H1 (cell line): ENCODE data around the gene HSDL2. TPM values are rescaled to one million over a fixed set of nuclear protein-coding genes. Genes with fewer than 3 reads are reported as not detected.

ENCODE experiments used
- CTCF ChIA-PET: fragments of 300-600 bp; sonication (Branson Sonifier 250); formaldehyde crosslinking; loops from one replicate; lab custom pipeline; 2021; ENCODE audit not compliant: partially characterized antibody; lab: Charles Lee
- POLR2A ChIA-PET: fragments of 300-600 bp; sonication (Branson Sonifier 250); formaldehyde crosslinking; loops from one replicate; lab custom pipeline; 2021; ENCODE audit warnings: inconsistent platforms; ENCODE audit not compliant: partially characterized antibody; lab: Charles Lee
- DNase-seq, 2 experiments: peaks; one replicate each; pipeline versions ENCODE4 v3.0.0 to v3.0.0-alpha.2; 2010 to 2022; ENCODE audit warnings: low spot score in 2 of 2, low read depth in 1 of 2, mixed read lengths in 1 of 2
- FAIRE-seq: peaks from 2 replicates; lab custom pipeline; 2011; peaks lifted over from hg19 to GRCh38; lab: Jason Lieb, UNC
- H2AFZ ChIP-seq: 2 replicates; pipeline ENCODE4 v1.8.1; 2012; ENCODE audit warnings: low read length, inconsistent platforms
- H2AK5ac ChIP-seq: 2 replicates; pipeline ENCODE4 v1.6.1; 2013; ENCODE audit warnings: low read depth, low read length
- H2BK120ac ChIP-seq: replicated peaks from 2 replicates; pipeline ENCODE3; 2013; ENCODE audit warnings: low read depth, low read length, inconsistent platforms
- H2BK12ac ChIP-seq: 2 replicates; pipeline ENCODE4 v1.6.1; 2013; ENCODE audit warnings: low read depth, low read length
- H2BK15ac ChIP-seq: 2 replicates; pipeline ENCODE4 v1.6.1; 2013; ENCODE audit warnings: low read length
- H2BK20ac ChIP-seq: 2 replicates; pipeline ENCODE4 v1.6.1; 2013; ENCODE audit warnings: low read length
- H2BK5ac ChIP-seq: 2 replicates; pipeline ENCODE4 v1.6.1; 2013; ENCODE audit warnings: low read depth, low read length
- H3K14ac ChIP-seq: 2 replicates; pipeline ENCODE4 v1.6.1; 2013; ENCODE audit warnings: inconsistent platforms; ENCODE audit not compliant: insufficient read length
- H3K18ac ChIP-seq: 2 replicates; pipeline ENCODE4 v1.6.1; 2013; ENCODE audit warnings: low read length; ENCODE audit errors: extremely low read depth
- H3K23ac ChIP-seq: 2 replicates; pipeline ENCODE4 v1.6.1; 2013; ENCODE audit warnings: inconsistent platforms; ENCODE audit not compliant: insufficient read length
- H3K23me2 ChIP-seq: 2 replicates; pipeline ENCODE4 v1.6.1; 2013; ENCODE audit warnings: low read depth, low read length
- H3K27ac ChIP-seq: 2 replicates; pipeline ENCODE4 v1.6.1; 2011; ENCODE audit warnings: low read depth, low read length, inconsistent platforms
- H3K27me3 ChIP-seq, 4 experiments: replicated peaks in 1 of 4; 1 replicate in 1 of 4; 2 replicates in 3 of 4; pipeline versions ENCODE4 v1.6.1 to v1.8.1; 2011 to 2013; ENCODE audit warnings: low read length in 3 of 4, mild to moderate bottlenecking in 3 of 4, inconsistent platforms in 2 of 4, mixed read lengths in 2 of 4, moderate library complexity in 1 of 4; ENCODE audit not compliant: control insufficient read depth in 3 of 4, insufficient read depth in 3 of 4; ENCODE audit errors: extremely low read depth in 1 of 4
- H3K36me3 ChIP-seq, 4 experiments: 2 replicates each; pipeline versions ENCODE4 v1.6.1 to v1.8.1; 2011 to 2013; ENCODE audit warnings: mild to moderate bottlenecking in 4 of 4, low read length in 3 of 4, moderate library complexity in 2 of 4, control low read depth in 1 of 4, inconsistent platforms in 1 of 4; ENCODE audit not compliant: insufficient read depth in 4 of 4, control insufficient read depth in 2 of 4
- H3K4ac ChIP-seq: replicated peaks from 2 replicates; pipeline ENCODE3; 2013; ENCODE audit warnings: low read length, low read depth, mixed read lengths, inconsistent platforms; ENCODE audit not compliant: insufficient read length
- H3K4me1 ChIP-seq, 4 experiments: replicated peaks in 1 of 4; 1 replicate in 1 of 4; 2 replicates in 3 of 4; pipeline versions ENCODE4 v1.6.1 to v1.8.1; 2011 to 2013; ENCODE audit warnings: low read length in 3 of 4, inconsistent platforms in 2 of 4, mixed read lengths in 1 of 4; ENCODE audit not compliant: insufficient read depth in 4 of 4, control insufficient read depth in 3 of 4
- H3K4me2 ChIP-seq, 2 experiments: 2 replicates each; pipeline versions ENCODE4 v1.6.1 to v1.8.1; 2011 to 2013; ENCODE audit warnings: low read depth in 2 of 2, low read length in 2 of 2, control low read depth in 1 of 2, inconsistent platforms in 1 of 2, mild to moderate bottlenecking in 1 of 2; ENCODE audit not compliant: insufficient read depth in 1 of 2
- H3K4me3 ChIP-seq, 4 experiments: fragments of 200-600, 300-600 bp in 1 of 4; sonication (generic), shearing (Covaris generic), sonication (Bioruptor Twin) in 1 of 4; 2 replicates each; pipeline versions ENCODE4 v1.5.1 to v1.8.1; 2011 to 2016; ENCODE audit warnings: low read length in 4 of 4, low read depth in 3 of 4, control low read depth in 2 of 4, inconsistent platforms in 2 of 4, mild to moderate bottlenecking in 2 of 4, mixed read lengths in 1 of 4, moderate library complexity in 1 of 4; ENCODE audit not compliant: insufficient read depth in 2 of 4; ENCODE audit errors: extremely low read depth in 1 of 4
- H3K56ac ChIP-seq: replicated peaks from 2 replicates; pipeline ENCODE3; 2013; ENCODE audit warnings: low read depth, mild to moderate bottlenecking, mixed read lengths, low read length, inconsistent platforms; ENCODE audit not compliant: insufficient read length
- H3K79me1 ChIP-seq: 2 replicates; pipeline ENCODE4 v1.6.1; 2013; ENCODE audit warnings: low read depth, low read length, control low read depth
- H3K79me2 ChIP-seq, 2 experiments: 2 replicates each; pipeline versions ENCODE4 v1.6.1 to v1.8.1; 2012 to 2013; ENCODE audit warnings: low read length in 2 of 2, mild to moderate bottlenecking in 2 of 2, inconsistent platforms in 1 of 2; ENCODE audit not compliant: insufficient read depth in 2 of 2, control insufficient read depth in 1 of 2
- H3K9ac ChIP-seq, 4 experiments: replicated peaks in 1 of 4; 1 replicate in 1 of 4; 2 replicates in 3 of 4; pipeline versions ENCODE4 v1.6.1 to v1.8.1; 2011 to 2013; ENCODE audit warnings: low read depth in 3 of 4, low read length in 3 of 4, control low read depth in 2 of 4, mild to moderate bottlenecking in 2 of 4, moderate library complexity in 2 of 4, inconsistent platforms in 1 of 4; ENCODE audit errors: extremely low read depth in 1 of 4
- H3K9me3 ChIP-seq, 2 experiments: 2 replicates each; pipeline versions ENCODE4 v1.6.1 to v1.8.1; 2012 to 2013; ENCODE audit warnings: mild to moderate bottlenecking in 2 of 2, moderate library complexity in 2 of 2, control low read depth in 1 of 2, inconsistent platforms in 1 of 2, low read depth in 1 of 2, low read length in 1 of 2, mixed read lengths in 1 of 2; ENCODE audit not compliant: insufficient read depth in 2 of 2
- H4K20me1 ChIP-seq, 2 experiments: replicated peaks in 1 of 2; 2 replicates each; pipeline versions ENCODE3 to v1.8.1; 2011 to 2013; ENCODE audit warnings: inconsistent platforms in 2 of 2, low read length in 2 of 2, mild to moderate bottlenecking in 1 of 2; ENCODE audit not compliant: insufficient read depth in 2 of 2, control insufficient read depth in 1 of 2
- H4K5ac ChIP-seq: 2 replicates; pipeline ENCODE4 v1.6.1; 2013; ENCODE audit warnings: low read length, low read depth, mixed read lengths, inconsistent platforms; ENCODE audit not compliant: insufficient read length
- H4K8ac ChIP-seq: 2 replicates; pipeline ENCODE4 v1.8.0; 2013; ENCODE audit warnings: mild to moderate bottlenecking, moderate library complexity, low read length, inconsistent platforms; ENCODE audit not compliant: insufficient read depth; ENCODE audit errors: extremely low read depth
- H4K91ac ChIP-seq: replicated peaks from 2 replicates; pipeline ENCODE3; 2013; ENCODE audit warnings: low read length, mixed read lengths, inconsistent platforms; ENCODE audit not compliant: insufficient read length
- CTCF ChIP-seq, 3 experiments: IDR thresholded peaks; 1 replicate in 2 of 3; 2 replicates in 1 of 3; pipeline versions ENCODE4 v1.5.1 to v1.6.1; 2011; ENCODE audit warnings: low read length in 3 of 3, mild to moderate bottlenecking in 3 of 3, inconsistent platforms in 2 of 3, low read depth in 1 of 3, moderate library complexity in 1 of 3; ENCODE audit not compliant: insufficient read depth in 1 of 3; ENCODE audit errors: control extremely low read depth in 1 of 3
- GABPA ChIP-seq: IDR thresholded peaks from 2 replicates; pipeline ENCODE4 v1.6.1; 2011; ENCODE audit warnings: mild to moderate bottlenecking, low read length, moderate library complexity, borderline replicate concordance; ENCODE audit not compliant: insufficient read depth
- SIN3A ChIP-seq, 2 experiments: IDR thresholded peaks in 1 of 2; conservative IDR thresholded peaks in 1 of 2; 2 replicates each; pipeline ENCODE4 v1.6.1; 2011 to 2012; ENCODE audit warnings: low read length in 2 of 2, improper control_type of control experiment in 1 of 2, low read depth in 1 of 2, mild to moderate bottlenecking in 1 of 2
- WGBS, 2 experiments: shearing (Covaris generic) in 1 of 2; methylation state at CpG; one replicate each; pipeline versions ENCODE4 v1.1.6 to v1.1.7; 2013 to 2015; ENCODE audit warnings: low lambda C conversion rate in 2 of 2, mixed read lengths in 2 of 2, inconsistent platforms in 1 of 2, low coverage in 1 of 2, missing lambda C conversion rate in 1 of 2; ENCODE audit not compliant: insufficient replicate concordance in 2 of 2, insufficient coverage in 1 of 2, insufficient read length in 1 of 2; ENCODE audit errors: extremely low coverage in 1 of 2, missing lambda C conversion rate in 1 of 2; 5-methylcytosine and 5-hydroxymethylcytosine counted together
- polyA plus RNA-seq, 7 experiments: library from polyadenylated mRNA; depleted of rRNA in 3 of 7; stranded (reverse) in 5 of 7; unstranded in 2 of 7; fragments of >200 nt in 5 of 7; fragments of 200-250 nt in 2 of 7; gene quantifications; 1 replicate in 5 of 7; 2 replicates in 1 of 7; 4 replicates in 1 of 7; pipeline versions ENCODE4 v1.2.1 to v1.2.3, GENCODE V29; 2011 to 2013; ENCODE audit warnings: missing spikeins in 2 of 7, mixed read lengths in 2 of 7
- total RNA-seq: library from RNA; stranded (reverse); fragmentation: NEBNext Ultra II Directional; extraction: Animal tissue kit (Norgen Biotek cat#: 25700); gene quantifications from 2 replicates; pipeline ENCODE4 v1.2.1, GENCODE V29; 2021

HSDL2 gene
- total and polyA plus RNA-seq, 2 of the 8 experiments (the other 6 are each of a cell fraction or from before 2014, with no cell fraction given): 6.6 to 15.4 TPM

GRCh38 chr9:112332674-112332976, 47.3 kb upstream of the HSDL2 start:
- H4K20me1 ChIP-seq: peaks cover 0 to 4% of the 10 kb centered on the region in 2 experiments
- H3K18ac ChIP-seq: no peak overlapping the region
- peaks cover 0 to 6% (median 0%) of the 10 kb centered on the region in 4 experiments; a peak in 3 of 7 replicates for H3K4me1 ChIP-seq
- no peak overlapping the region for H3K23ac ChIP-seq
- peak overlapping the region; percentile 72 to 88 (median 78) for H3K9ac ChIP-seq
- no peaks in the 10 kb centered on the region for H3K9me3 ChIP-seq
- H3K4me3 ChIP-seq: peak overlapping the region; percentile 79 to 94 (median 84)
- H3K23me2 ChIP-seq: peaks cover 2% of the 10 kb centered on the region; the same call in 1 of the 2 replicates
- H4K8ac ChIP-seq: no peak overlapping the region
- no peak overlapping the region for H2BK15ac ChIP-seq
- H3K56ac ChIP-seq: peak overlapping the region; percentile 93
- no peak overlapping the region for H2BK12ac ChIP-seq
- no peak overlapping the region for H3K4ac ChIP-seq
- H3K27ac ChIP-seq: peak overlapping the region; percentile 83; the same call in 1 of the 2 replicates
- H2BK120ac ChIP-seq: peak overlapping the region; percentile 43
- peak in 2 of 3 experiments; percentile 8 to 10; a peak in 2 of 4 replicates for TF ChIP-seq CTCF (IDR thresholded peaks at IDR 0.05; ENCODE audit: control extremely low read depth in 1 of 3, insufficient read depth in 1 of 3, low read depth in 1 of 3, low read length in 3 of 3)
- peak in 1 of 2 experiments; percentile 32; a peak in 1 of 4 replicates for TF ChIP-seq SIN3A (conservative IDR thresholded peaks at IDR 0.05 in 1 of 2, IDR thresholded peaks at IDR 0.05 in 1 of 2; ENCODE audit: low read depth in 1 of 2, low read length in 2 of 2)
- no peak for TF ChIP-seq GABPA
- TF ChIP-seq, all 59 proteins: peak for 2
- Histone ChIP-seq H3K36me3 (no peaks in the 10 kb centered on the region), H4K91ac (peak overlapping the region; percentile 65), H2AFZ (no peak overlapping the region), H3K79me1 (peaks cover 2% of the 10 kb centered on the region; the same call in 1 of the 2 replicates), H2AK5ac (no peak overlapping the region), H2BK20ac (no peak overlapping the region), H3K79me2 (peaks cover 11 to 49% of the 10 kb centered on the region in 2 experiments), H3K27me3 (no peaks in the 10 kb centered on the region), H3K14ac (no peak overlapping the region), H4K5ac (peak overlapping the region; percentile 76), H2BK5ac (peak overlapping the region; percentile 95; the same call in 1 of the 2 replicates), H3K4me2 (peak overlapping the region; percentile 62)
- ChIA-PET POLR2A (interaction anchor here (1.2 to 1.4 kb wide), 3 partner anchors 8 to 153 kb away, joined by 3 to 5 read pairs (median 3); partner anchors contain the start of gene KIAA1958), CTCF (interaction anchor here (0.9 to 1.8 kb wide), 8 partner anchors 8 to 556 kb away, joined by 3 to 7 read pairs (median 4); no protein-coding TSS in a partner anchor)
- FAIRE-seq: no peak
- DNase-seq: no peak
- 0% methylated on average over 10 of the region's 19 CpGs; no CpG with 5 or more reads in 1 of the 2 experiments for WGBS, 2 experiments
